HK-2 (cell line): Measurements from ENCODE around the gene ATG5.

Source experiments
- DNase-seq: peaks from one replicate; pipeline ENCODE4 v3.0.0-alpha.2; 2018; ENCODE audit not compliant: unreplicated experiment

ATG5 gene

GRCh38 chr6:106325336-106326178 lies at the start of gene ATG5:
ATG5 (minus strand) TSS chr6:106325760; CDS start chr6:106316208, 9,552 bp downstream.
- DNase-seq, result peak; percentile 99

- no peak for DNase-seq
These were observed 48.1 kb upstream of the ATG5 start for GRCh38 chr6:106373502-106374239.

- no peak for DNase-seq
These were observed 47.4 kb upstream of the ATG5 start for GRCh38 chr6:106372838-106373501.

DNA sequence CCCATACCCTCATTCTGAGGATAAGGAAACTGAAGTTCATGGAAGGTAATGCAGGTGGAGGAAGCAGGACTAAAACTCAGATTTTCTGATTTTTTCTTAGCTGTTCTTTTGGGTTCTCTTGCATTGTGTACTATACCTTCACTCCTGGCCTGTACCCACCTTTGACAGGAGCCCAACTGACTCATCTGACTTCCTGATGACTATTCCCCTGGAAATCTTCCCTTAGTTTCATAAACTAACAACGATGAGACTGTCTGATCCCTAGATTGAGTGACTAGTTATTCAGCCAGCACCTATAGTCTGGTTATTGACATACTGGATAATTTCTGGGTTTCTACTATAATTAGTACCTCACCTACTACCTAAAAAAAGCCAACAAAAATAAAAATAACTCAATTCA lies 45.1 kb upstream of the ATG5 start:
- no peak for DNase-seq

DNA sequence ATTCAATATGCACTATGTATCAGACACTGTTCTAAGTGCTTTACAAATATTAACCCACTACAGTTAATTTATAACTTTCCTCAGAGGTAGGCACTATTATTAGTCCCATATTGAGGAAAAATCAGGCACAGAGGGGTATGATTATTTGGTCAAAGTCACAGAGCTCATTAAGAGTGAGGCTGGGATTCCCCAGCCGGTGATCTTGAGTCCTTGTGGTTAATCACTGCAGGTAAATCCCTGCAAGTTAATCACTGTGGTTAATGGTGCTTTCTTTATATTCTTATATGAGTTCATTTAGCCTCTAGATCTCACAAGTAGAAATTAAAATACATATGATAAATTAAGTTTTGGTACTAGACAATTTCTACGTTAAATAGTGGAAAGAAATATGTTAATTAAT lies 44.2 kb upstream of the ATG5 start:
- DNase-seq, result no peak

DNA sequence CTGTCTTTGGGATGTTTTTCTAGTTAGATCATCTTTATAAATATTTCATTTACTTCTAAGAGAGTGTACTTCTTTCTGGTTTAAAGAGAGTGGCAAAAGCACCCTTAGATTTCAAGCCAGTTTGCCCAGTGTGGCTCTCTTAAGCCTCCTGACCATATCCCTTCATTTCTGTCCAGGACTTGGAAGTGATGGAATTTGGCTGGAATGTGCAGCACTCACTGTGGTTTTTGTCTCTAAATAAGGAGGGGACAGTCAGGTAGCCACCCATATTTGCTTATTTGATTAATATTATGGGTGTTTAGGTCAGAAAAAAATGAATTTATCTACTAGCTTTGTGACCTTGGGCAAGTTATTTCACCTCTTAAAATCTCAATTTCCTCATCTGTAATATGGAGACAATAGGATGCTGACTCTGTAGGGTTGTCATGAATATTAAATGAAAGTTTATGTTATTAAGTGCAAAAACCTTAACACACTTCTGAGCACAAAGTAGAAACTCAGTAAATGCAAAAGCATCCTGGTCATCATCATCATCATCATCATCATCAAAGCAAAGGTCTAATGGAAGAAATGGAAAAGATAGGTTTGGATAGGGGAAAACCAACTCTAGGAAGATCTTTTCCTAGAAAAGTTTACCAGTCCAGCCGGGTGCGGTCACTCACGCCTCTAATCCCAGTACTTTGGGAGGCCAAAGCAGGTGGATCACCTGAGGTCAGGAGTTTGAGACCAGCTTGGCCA lies 38.0 kb upstream of the ATG5 start:
- DNase-seq, result no peak

- no peak for DNase-seq
These were observed 35.5 kb upstream of the ATG5 start for GRCh38 chr6:106360989-106361430.

DNA sequence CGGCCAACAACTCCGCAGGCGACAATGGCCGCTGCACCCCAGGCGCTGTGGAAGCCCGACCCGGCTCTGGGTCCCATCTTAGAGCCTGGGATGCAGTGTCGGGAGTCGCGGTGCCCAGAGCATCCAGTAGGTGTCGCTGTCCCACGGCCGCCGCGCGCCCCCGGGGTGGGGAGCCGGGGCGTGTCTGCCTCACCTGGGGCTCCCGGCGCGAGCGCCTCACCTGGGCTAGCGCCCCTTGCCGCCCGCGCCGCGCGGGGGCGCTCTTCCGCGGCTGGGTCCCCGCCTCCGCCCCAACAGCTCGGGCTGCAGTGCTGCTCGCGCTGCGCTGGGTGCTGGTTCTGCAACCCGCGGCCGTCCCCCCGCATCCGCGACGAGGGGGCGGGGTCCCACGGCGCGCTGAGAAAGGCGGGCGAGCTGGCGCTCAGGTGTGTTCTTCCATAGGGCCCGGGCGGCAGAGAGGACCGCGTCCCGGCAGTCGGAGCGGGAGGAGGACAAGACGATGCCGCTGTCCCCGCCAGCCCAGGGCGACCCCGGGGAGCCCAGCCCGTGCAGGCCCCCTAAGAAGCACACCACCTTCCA lies 34.9 kb upstream of the ATG5 start, which contains the start of gene CRYBG1:
Gene CRYBG1, plus strand, starts transcription at position 308 of the 579 bp plus-strand sequence. Its CDS starts 192 bp downstream, at position 500.
- DNase-seq, result peak; percentile 76

DNA sequence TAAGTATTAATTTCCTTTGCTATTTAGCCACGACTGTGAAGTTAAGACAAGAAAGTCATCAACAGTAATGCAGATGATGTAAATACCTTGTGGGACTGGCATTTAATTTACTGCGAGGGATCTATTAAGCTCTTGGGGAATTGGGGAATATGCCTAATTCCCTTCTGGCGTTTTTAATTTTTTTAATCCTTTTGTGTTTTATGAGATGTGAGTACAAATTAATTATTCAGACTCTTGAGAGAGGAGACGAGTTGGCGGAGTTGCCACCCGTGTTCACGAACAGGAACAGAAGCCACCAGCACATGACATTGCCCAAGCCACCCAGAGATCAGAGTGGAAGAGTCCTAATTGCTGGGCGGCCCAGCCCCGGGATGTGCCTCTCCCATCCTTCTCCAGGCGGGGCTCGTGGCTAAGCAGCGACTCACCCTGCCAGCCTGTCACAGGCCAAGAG lies 34.4 kb upstream of the ATG5 start:
- DNase-seq, result no peak

- no peak for DNase-seq
These were observed 30.8 kb upstream of the ATG5 start for GRCh38 chr6:106356378-106356777.

DNA sequence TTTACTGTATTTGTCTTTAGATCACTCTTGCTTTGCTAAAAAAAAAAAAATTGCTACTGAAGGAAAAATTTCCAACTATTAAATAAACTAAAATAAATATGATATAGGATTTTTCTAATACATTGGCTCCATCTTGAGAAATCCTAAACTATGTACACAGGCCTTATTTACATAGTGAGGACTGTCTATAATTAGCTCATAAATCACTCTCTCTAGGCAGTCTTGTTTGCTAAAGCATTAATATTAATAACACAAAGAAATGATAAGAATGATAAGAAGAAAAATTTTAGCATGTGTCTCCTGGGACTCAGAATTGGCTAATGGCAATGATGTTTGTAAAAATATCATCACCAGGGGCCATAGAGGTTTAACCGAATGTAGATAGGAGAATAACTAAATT lies 21.7 kb upstream of the ATG5 start:
- no peak for DNase-seq

GRCh38 chr6:106339334-106340029 lies 13.9 kb upstream of the ATG5 start:
- peak; percentile 67 for DNase-seq

DNA sequence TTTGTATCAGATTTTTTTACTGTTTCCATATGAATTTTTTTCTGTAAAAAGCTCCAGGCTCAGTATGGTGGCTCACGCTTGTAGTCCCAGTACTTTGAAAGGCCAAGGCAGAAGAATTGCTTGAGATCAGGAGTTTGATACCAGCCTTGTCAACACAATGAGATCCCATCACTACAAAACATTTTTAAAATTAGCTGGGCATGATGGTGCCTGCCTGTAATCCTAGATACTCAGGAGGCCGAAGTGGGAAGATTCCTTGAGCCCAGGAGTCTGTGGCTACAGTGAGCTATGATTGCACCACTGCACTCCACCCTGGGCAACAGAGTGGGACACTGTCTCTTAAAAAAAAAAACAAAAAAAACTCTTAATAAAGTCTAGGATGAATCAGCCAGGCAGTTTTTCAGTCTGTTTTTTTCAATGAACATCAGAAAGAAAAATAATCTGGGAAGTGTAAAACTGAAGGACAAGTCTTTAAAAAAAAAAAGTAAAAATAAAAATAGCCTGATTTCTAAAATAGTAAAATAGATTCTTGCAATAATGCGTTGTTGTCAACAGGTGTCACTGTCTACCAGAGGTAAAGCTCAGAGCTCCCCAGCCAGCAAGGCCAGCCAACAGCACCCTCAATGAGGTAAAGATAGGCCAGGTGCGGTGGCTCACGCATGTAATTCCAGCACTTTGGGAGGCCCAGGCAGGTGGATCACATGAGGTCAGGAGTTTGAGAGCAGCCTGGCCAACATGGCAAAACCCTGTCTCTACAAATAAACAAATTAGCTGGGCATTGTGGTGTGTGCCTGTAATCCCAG lies 9.3 kb upstream of the ATG5 start:
- peak; percentile 28 for DNase-seq

DNA sequence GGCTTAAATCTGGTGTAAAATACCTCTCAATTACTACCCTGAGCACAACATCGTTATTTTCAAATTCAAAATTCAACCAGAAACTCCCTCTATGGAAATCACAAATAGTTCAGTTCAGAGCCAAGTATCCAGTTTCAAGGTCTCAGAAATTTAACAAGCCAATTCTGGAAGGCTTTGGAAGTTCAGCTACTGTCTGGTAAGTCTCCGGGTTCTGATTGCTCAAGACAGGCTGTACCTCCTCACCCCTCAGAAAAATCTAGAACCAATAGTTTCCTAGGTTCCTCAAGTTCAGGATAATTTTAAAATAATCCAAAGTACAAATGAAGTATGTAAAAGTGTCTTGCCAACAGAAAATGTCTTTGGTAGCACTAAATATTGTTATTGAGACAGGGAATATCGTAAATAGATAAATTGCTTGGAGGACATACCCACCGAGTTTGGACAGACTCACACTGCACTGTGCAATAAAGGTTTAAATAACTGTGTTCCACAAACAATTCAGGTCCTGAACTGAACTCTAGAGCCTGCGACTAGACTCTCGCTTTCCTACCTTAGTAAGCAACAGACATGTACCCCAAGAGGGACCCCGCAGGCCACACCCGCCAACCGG lies 729 bp downstream of the ATG5 start:
- no peak for DNase-seq

DNA sequence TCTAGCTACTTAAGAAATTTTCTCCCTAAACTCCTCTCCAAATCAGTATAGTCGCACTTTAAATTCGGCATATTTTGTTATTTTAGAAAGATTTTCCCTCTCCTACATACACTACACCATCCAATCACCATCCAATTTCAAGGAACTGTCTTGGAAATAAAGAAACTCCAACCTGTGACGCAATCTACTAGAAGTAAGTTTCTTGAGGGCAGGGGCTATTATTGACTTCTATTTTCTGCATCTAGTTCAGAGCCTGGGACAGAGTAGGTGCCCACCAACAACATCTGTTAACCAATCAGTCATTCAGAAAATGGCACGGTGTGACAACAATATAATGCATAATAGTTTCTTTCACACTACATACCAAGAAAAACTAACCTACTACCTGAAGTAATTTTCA lies 3.6 kb downstream of the ATG5 start:
- DNase-seq, result no peak

GRCh38 chr6:106318851-106319250 lies 6.7 kb downstream of the ATG5 start:
- no peak for DNase-seq

DNA sequence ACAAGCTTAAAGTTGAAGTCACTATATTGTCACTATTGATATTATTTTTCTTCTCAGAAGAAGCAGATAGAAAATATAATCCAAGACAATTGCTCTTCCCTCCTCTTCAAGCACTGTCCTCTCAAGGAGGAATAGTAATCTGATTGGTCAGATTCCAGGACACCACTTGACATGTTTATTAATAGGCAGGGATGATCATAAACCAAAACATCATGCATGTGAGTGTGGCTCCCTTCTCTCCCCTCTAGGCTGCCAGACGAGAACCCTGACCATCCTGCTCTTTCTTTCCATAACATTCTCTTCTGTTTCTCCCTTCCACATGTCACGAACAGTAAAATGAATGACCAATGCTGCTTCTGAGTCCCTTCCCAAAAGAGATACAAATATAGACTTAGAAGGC lies 7.5 kb downstream of the ATG5 start:
- no peak for DNase-seq

GRCh38 chr6:106316375-106316766 lies 9.2 kb downstream of the ATG5 start:
- DNase-seq, result no peak

- DNase-seq, result no peak
These were observed 9.7 kb downstream of the ATG5 start for GRCh38 chr6:106315765-106316374.
